ENCODE measurements around the gene RPL14.

RPL14 gene

GRCh38 chr3:40463579-40463978, 6.4 kb downstream of the RPL14 start:
- no peak for DNase-seq (ENCODE audit: low spot score)

- no peak for DNase-seq (ENCODE audit: low spot score)
Measured at GRCh38 chr3:40464339-40465110, 7.4 kb downstream of the RPL14 start.

GRCh38 chr3:40465111-40465407, 7.9 kb downstream of the RPL14 start:
- no peak for DNase-seq (ENCODE audit: low spot score)

- DNase-seq (ENCODE audit: low spot score) = no peak
Measured at GRCh38 chr3:40465456-40465855, 8.3 kb downstream of the RPL14 start.

GRCh38 chr3:40468018-40468417, 10.9 kb downstream of the RPL14 start:
- no peak for DNase-seq (ENCODE audit: low spot score)

GRCh38 chr3:40470701-40471100, 13.6 kb downstream of the RPL14 start:
- DNase-seq (ENCODE audit: low spot score) = no peak

GRCh38 chr3:40476478-40477470, 19.6 kb downstream of the RPL14 start, which contains the start of gene ZNF619:
Gene ZNF619 (plus strand): TSS chr3:40477122. CDS start chr3:40477980, 858 bp downstream.
- DNase-seq (ENCODE audit: low spot score) = peak; percentile 75

GRCh38 chr3:40477666-40478065, 20.5 kb downstream of the RPL14 start:
- no peak for DNase-seq (ENCODE audit: low spot score)

- DNase-seq (ENCODE audit: low spot score) = no peak
Measured at GRCh38 chr3:40487172-40487571, 30.0 kb downstream of the RPL14 start.

- no peak for DNase-seq (ENCODE audit: low spot score)
Measured at GRCh38 chr3:40490916-40491315, 33.8 kb downstream of the RPL14 start.

- no peak for DNase-seq (ENCODE audit: low spot score)
Measured at GRCh38 chr3:40494698-40495097, 37.6 kb downstream of the RPL14 start.

- no peak for DNase-seq (ENCODE audit: low spot score)
Measured at GRCh38 chr3:40497288-40497687, 40.1 kb downstream of the RPL14 start.

GRCh38 chr3:40499952-40500351, 42.8 kb downstream of the RPL14 start:
- DNase-seq (ENCODE audit: low spot score) = no peak

GRCh38 chr3:40502034-40502433, 44.9 kb downstream of the RPL14 start:
- no peak for DNase-seq (ENCODE audit: low spot score)

- DNase-seq (ENCODE audit: low spot score) = no peak
Measured at GRCh38 chr3:40504636-40505430, 47.7 kb downstream of the RPL14 start.

GRCh38 chr3:40505599-40506462, 48.7 kb downstream of the RPL14 start, which contains the start of gene ZNF620:
Gene ZNF620 (plus strand): TSS chr3:40506039. CDS start chr3:40506353, 314 bp downstream.
- DNase-seq (ENCODE audit: low spot score) = peak; percentile 91

GRCh38 chr3:40511031-40511718, 54.0 kb downstream of the RPL14 start:
- no peak for DNase-seq (ENCODE audit: low spot score)

GRCh38 chr3:40516201-40516600, 59.1 kb downstream of the RPL14 start:
- DNase-seq (ENCODE audit: low spot score) = no peak

- DNase-seq (ENCODE audit: low spot score) = no peak
Measured at GRCh38 chr3:40518067-40518466, 60.9 kb downstream of the RPL14 start.
